ENCODE results near the gene ATP6AP1. TPM values are rescaled to one million over a fixed set of nuclear protein-coding genes. Genes with fewer than 3 reads are reported as not detected.

The ATP6AP1 gene
- total RNA-seq, 1 donor from 2014 or later = 153 TPM

DNA sequence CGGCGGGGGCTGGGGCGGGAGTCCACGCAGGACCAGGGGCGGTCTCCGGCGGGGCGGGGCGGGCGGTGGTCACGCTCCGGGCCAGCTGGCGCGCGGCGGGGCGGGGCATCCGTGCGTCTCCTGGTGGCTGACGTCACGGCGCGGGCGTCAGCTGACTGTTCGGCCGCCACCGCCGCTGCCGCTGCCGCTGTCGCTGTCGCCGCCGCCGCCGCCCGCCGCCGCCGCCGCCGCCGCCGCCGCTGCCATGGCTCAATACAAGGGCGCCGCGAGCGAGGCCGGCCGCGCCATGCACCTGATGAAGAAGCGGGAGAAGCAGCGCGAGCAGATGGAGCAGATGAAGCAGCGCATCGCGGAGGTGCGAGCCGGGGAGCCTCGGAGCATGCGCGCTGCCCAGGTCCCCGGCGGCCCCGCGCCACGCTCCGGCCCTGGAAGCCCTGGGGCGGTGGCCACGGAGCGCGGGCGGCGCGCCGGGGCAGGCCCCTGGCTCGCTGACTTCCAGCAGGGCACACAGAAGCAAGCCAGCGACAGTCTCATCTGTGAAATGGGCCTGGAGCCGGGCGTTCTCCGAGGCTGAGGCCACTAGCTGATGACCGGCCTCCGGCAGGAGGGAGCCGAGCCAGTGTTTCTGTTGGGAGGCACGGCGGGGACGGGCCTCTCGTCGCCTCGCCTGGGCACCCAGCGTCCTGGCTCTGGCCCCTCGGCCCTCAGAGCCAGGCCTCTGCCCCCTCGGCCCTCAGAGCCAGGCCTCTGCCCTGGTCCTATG lies 15.7 kb downstream of the ATP6AP1 start, which contains the start of gene FAM50A:
Gene FAM50A, plus strand, starts transcription at position 150 of the 763 bp plus-strand sequence. Its CDS starts 95 bp downstream, at position 245.
- Histone ChIP-seq H2AFZ (ENCODE audit: low read depth, low read length) (peak within 1 kb of the TSS; percentile 26), H3K4me3 (ENCODE audit: insufficient read depth, low read depth, low read length) (peak within 1 kb of the TSS; percentile 64), H3K4me1 (ENCODE audit: insufficient read depth, low read length) (peaks cover 17% of the 10 kb centered on the region), H3K27me3 (ENCODE audit: insufficient read depth, low read length) (no peaks in the 10 kb centered on the region), H3K27ac (ENCODE audit: low read depth, low read length) (peak within 1 kb of the TSS; percentile 53), H3K9ac (ENCODE audit: low read length) (peak within 1 kb of the TSS; percentile 82), H3K36me3 (ENCODE audit: insufficient read depth, low read length) (peaks cover 4% of the 10 kb centered on the region), H3K4me2 (ENCODE audit: low read length) (peak within 1 kb of the TSS; percentile 87), H3K79me2 (ENCODE audit: insufficient read depth, low read length) (peaks cover 55% of the 10 kb centered on the region), H3K9me3 (ENCODE audit: insufficient read depth, low read depth, low read length) (no peaks in the 10 kb centered on the region), H4K20me1 (ENCODE audit: insufficient read depth, low read length) (peaks cover 43% of the 10 kb centered on the region)
- TF ChIP-seq, protein P1, sequence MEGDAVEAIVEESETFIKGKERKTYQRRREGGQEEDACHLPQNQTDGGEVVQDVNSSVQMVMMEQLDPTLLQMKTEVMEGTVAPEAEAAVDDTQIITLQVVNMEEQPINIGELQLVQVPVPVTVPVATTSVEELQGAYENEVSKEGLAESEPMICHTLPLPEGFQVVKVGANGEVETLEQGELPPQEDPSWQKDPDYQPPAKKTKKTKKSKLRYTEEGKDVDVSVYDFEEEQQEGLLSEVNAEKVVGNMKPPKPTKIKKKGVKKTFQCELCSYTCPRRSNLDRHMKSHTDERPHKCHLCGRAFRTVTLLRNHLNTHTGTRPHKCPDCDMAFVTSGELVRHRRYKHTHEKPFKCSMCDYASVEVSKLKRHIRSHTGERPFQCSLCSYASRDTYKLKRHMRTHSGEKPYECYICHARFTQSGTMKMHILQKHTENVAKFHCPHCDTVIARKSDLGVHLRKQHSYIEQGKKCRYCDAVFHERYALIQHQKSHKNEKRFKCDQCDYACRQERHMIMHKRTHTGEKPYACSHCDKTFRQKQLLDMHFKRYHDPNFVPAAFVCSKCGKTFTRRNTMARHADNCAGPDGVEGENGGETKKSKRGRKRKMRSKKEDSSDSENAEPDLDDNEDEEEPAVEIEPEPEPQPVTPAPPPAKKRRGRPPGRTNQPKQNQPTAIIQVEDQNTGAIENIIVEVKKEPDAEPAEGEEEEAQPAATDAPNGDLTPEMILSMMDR (IDR thresholded peaks at IDR 0.05; ENCODE audit: insufficient read depth, low read depth, low read length) = no peak
- no peak for TF ChIP-seq EZH2 (IDR thresholded peaks at IDR 0.05; ENCODE audit: insufficient read depth, low read length)
- H3K4me3 Mint-ChIP-seq (ENCODE audit: unreplicated experiment) = peak within 1 kb of the TSS; percentile 76
- H3K9me3 Mint-ChIP-seq (ENCODE audit: unreplicated experiment) = no peaks in the 10 kb centered on the region
- no peaks in the 10 kb centered on the region for H3K4me1 Mint-ChIP-seq (ENCODE audit: low read depth, unreplicated experiment)
- H3K36me3 Mint-ChIP-seq (ENCODE audit: low read depth, unreplicated experiment) = peaks cover 1% of the 10 kb centered on the region
- FAIRE-seq = peak; percentile 52
- peak; percentile 15 for DNase-seq (ENCODE audit: low read depth)
- no peaks in the 10 kb centered on the region for H3K27me3 Mint-ChIP-seq (ENCODE audit: low read depth, unreplicated experiment)
- peak within 1 kb of the TSS; percentile 80 for H3K27ac Mint-ChIP-seq (ENCODE audit: unreplicated experiment)

DNA sequence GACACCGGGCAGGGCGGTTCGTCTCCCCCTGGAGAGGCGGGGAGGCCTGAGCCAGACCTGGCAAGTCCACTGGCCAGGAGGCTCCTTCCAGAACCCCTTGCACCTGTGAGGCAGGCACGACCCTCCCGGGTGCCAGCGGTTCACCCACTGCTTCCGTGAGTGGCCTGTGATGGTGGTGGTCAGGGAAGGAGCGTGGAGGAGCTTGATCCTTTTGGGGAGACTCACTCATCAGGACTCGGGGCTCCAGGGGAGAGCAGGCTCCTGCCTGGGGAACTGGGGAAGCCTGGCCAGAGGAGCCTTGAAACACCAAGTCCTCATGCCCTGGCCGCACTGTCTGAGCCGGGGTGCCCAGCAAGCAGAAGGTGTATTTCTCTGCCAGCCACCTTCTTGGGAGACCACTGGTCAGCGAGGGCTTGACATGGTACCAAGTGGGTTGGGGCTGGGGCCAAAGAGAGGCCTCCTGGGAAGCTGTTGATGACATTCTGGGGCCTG lies 16.3 kb downstream of the ATP6AP1 start:
- Mint-ChIP-seq H3K4me1 (ENCODE audit: low read depth, unreplicated experiment) (no peaks in the 10 kb centered on the region), H3K9me3 (ENCODE audit: unreplicated experiment) (no peaks in the 10 kb centered on the region), H3K27me3 (ENCODE audit: low read depth, unreplicated experiment) (no peaks in the 10 kb centered on the region), H3K36me3 (ENCODE audit: low read depth, unreplicated experiment) (peaks cover 1% of the 10 kb centered on the region), H3K27ac (ENCODE audit: unreplicated experiment) (no peak overlapping the region), H3K4me3 (ENCODE audit: unreplicated experiment) (peak overlapping the region; percentile 73)
- H3K4me3 ChIP-seq (ENCODE audit: insufficient read depth, low read depth, low read length) = peak overlapping the region; percentile 64
- DNase-seq (ENCODE audit: low read depth) (no peak), FAIRE-seq (no peak)
- peaks cover 4% of the 10 kb centered on the region for H3K36me3 ChIP-seq (ENCODE audit: insufficient read depth, low read length)
- H4K20me1 ChIP-seq (ENCODE audit: insufficient read depth, low read length) = peaks cover 36% of the 10 kb centered on the region
- peak overlapping the region; percentile 82 for H3K9ac ChIP-seq (ENCODE audit: low read length)
- H3K27me3 ChIP-seq (ENCODE audit: insufficient read depth, low read length) = no peaks in the 10 kb centered on the region
- H3K9me3 ChIP-seq (ENCODE audit: insufficient read depth, low read depth, low read length) = no peaks in the 10 kb centered on the region
- H3K27ac ChIP-seq (ENCODE audit: low read depth, low read length) = peak overlapping the region; percentile 53
- TF ChIP-seq EZH2 (IDR thresholded peaks at IDR 0.05; ENCODE audit: insufficient read depth, low read length) = no peak
- TF ChIP-seq, protein P1 (IDR thresholded peaks at IDR 0.05; ENCODE audit: insufficient read depth, low read depth, low read length) = no peak
- H2AFZ ChIP-seq (ENCODE audit: low read depth, low read length) = no peak overlapping the region
- H3K79me2 ChIP-seq (ENCODE audit: insufficient read depth, low read length) = peaks cover 49% of the 10 kb centered on the region
- H3K4me1 ChIP-seq (ENCODE audit: insufficient read depth, low read length) = peaks cover 17% of the 10 kb centered on the region
- peak overlapping the region; percentile 87 for H3K4me2 ChIP-seq (ENCODE audit: low read length)

DNA sequence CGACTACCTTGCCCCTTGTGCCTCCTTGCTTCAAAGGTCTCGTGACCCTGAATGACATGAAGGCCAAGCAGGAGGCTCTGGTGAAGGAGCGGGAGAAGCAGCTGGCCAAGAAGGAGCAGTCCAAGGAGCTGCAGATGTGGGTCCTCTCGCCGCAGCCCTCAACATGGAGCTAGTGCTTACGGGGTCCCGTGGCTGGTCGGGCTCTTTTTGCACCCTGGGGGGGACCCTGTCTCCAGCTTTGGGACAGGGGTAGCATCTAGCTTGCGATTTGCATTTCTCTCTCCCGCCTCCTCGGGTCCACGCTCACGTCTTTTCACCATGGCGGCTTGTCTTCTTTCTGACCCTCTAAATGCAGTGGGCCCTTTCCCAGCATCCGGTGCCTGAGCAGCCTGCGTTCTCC lies 17.3 kb downstream of the ATP6AP1 start:
- H3K36me3 ChIP-seq (ENCODE audit: insufficient read depth, low read length) = no peaks in the 10 kb centered on the region
- TF ChIP-seq, protein P1 (IDR thresholded peaks at IDR 0.05; ENCODE audit: insufficient read depth, low read depth, low read length) = no peak
- TF ChIP-seq EZH2 (IDR thresholded peaks at IDR 0.05; ENCODE audit: insufficient read depth, low read length) = no peak
- DNase-seq (ENCODE audit: low read depth) (no peak), FAIRE-seq (no peak)
- H3K4me1 ChIP-seq (ENCODE audit: insufficient read depth, low read length) = peaks cover 17% of the 10 kb centered on the region
- no peak overlapping the region for H3K9ac ChIP-seq (ENCODE audit: low read length)
- peaks cover 1% of the 10 kb centered on the region for H3K36me3 Mint-ChIP-seq (ENCODE audit: low read depth, unreplicated experiment)
- H3K27me3 Mint-ChIP-seq (ENCODE audit: low read depth, unreplicated experiment) = no peaks in the 10 kb centered on the region
- no peak overlapping the region for H2AFZ ChIP-seq (ENCODE audit: low read depth, low read length)
- no peak overlapping the region for H3K4me3 Mint-ChIP-seq (ENCODE audit: unreplicated experiment)
- H3K9me3 Mint-ChIP-seq (ENCODE audit: unreplicated experiment) = no peaks in the 10 kb centered on the region
- H3K27ac ChIP-seq (ENCODE audit: low read depth, low read length) = no peak overlapping the region
- H3K79me2 ChIP-seq (ENCODE audit: insufficient read depth, low read length) = peaks cover 39% of the 10 kb centered on the region
- H3K4me3 ChIP-seq (ENCODE audit: insufficient read depth, low read depth, low read length) = no peak overlapping the region
- H3K4me2 ChIP-seq (ENCODE audit: low read length) = peak overlapping the region; percentile 87
- H3K27ac Mint-ChIP-seq (ENCODE audit: unreplicated experiment) = no peak overlapping the region
- H3K4me1 Mint-ChIP-seq (ENCODE audit: low read depth, unreplicated experiment) = no peaks in the 10 kb centered on the region
- H3K27me3 ChIP-seq (ENCODE audit: insufficient read depth, low read length) = no peaks in the 10 kb centered on the region
- H4K20me1 ChIP-seq (ENCODE audit: insufficient read depth, low read length) = peaks cover 28% of the 10 kb centered on the region
- no peaks in the 10 kb centered on the region for H3K9me3 ChIP-seq (ENCODE audit: insufficient read depth, low read depth, low read length)
